Spleen (tissue), 7 donors: ENCODE results near the gene CCRL2.

Experiments
- CTCF ChIP-seq, 11 experiments: fragments of 200-600 bp in 7 of 11; fragments of 450-650 bp in 4 of 11; sonication (generic) in 4 of 11; IDR thresholded peaks in 8 of 11; conservative IDR thresholded peaks in 3 of 11; 1 replicate in 7 of 11; 2 replicates in 4 of 11; pipeline versions ENCODE4 v1.4.0 to v1.8.0; 2016 to 2021; ENCODE audit warnings: antibody characterized with exemption in 11 of 11, inconsistent platforms in 4 of 11, mild to moderate bottlenecking in 1 of 11
- POLR2A ChIP-seq, 3 donors: fragments of 450-650 bp; IDR thresholded peaks; one replicate each; pipeline ENCODE4 v1.5.1; 2017; ENCODE audit warnings: antibody characterized with exemption in 3 of 3, mild to moderate bottlenecking in 1 of 3
- POLR2AphosphoS5 ChIP-seq, 3 donors: sonication (generic); formaldehyde crosslinking; IDR thresholded peaks; one replicate each; pipeline ENCODE4 v1.5.1; 2017; ENCODE audit warnings: antibody characterized with exemption in 3 of 3
- donor health status: DM: no; HTN: no; CAD: no; lungs with moderate emphysema.
- donor health status: DM: no; HTN: no; CAD: no.
- donor health status: DM: no; HTN: no; CAD: no.

DNA sequence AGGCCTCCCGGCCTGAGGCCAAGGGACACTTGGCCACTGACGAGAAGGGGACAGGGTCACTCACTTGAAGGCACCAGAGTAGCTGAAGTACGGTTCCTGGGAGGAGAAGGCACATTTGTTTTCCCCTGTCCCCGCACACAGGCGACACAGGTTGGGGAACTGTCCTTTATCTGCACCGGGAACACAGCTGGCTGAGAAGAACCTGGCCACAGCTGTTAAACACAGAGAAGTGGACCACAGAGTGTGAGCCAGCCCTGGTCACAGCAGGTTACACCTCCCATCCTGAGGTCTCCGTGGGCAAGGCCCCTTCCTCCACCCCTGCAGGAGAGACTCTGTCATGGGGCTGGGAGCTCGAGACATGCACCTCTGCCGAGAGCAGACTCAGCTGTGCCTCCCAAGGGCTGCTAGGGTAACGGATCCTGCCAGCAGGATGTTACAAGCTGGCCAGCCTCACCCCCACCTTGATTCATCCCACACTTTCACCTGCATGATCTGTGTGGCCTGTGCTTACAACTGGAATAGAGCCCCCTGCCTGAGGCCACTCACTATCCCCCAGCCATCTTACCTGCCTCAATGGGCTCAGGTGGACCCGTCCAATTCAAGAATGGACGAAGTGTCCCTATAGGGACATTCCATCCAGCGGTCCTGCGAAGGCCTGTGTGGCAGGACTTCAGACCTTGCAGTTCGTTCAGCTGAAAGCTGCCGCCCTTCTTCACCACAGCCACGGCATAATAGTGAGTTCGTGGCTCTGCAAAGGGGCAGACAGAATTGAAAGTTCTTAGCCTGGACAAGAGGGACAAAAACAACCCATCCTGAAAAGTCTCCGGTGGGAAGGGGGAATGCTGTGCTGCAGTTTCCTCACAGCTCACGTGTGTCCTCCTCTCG, 48.4 kb downstream of the CCRL2 start:
- TF ChIP-seq CTCF (IDR thresholded peaks at IDR 0.05 in 8 of 11, conservative IDR thresholded peaks at IDR 0.05 in 3 of 11) (no peak), POLR2A (IDR thresholded peaks at IDR 0.05) (no peak), POLR2AphosphoS5 (IDR thresholded peaks at IDR 0.05) (no peak)
